ENCODE data around the gene C1QTNF6. TPM values are rescaled to one million over a fixed set of nuclear protein-coding genes. Genes with fewer than 3 reads are reported as not detected.

The C1QTNF6 gene
- total and polyA plus RNA-seq, 2 of the 4 experiments (the other 2 are of a cell fraction) = 1.1 to 10.9 TPM

- Histone ChIP-seq H2AK9ac (replicated peaks; ENCODE audit: low read depth, low read length, poor library complexity) (no peak overlapping the region), H2BK20ac (ENCODE audit: low read depth, low read length) (no peak overlapping the region), H2AFZ (replicated peaks; ENCODE audit: low read length, poor library complexity) (no peak overlapping the region), H2BK120ac (ENCODE audit: low read depth, low read length) (no peak overlapping the region), H3K9ac (ENCODE audit: low read depth, low read length) (no peak overlapping the region), H3K56ac (ENCODE audit: extremely low read depth, insufficient read depth, low read length) (no peak overlapping the region), H2AK5ac (ENCODE audit: low read depth, low read length) (no peak overlapping the region), H4K91ac (ENCODE audit: insufficient read depth, low read depth, low read length) (no peak overlapping the region), H3K27ac (ENCODE audit: insufficient read depth, low read length) (no peak overlapping the region), H3K4me2 (ENCODE audit: low read depth, low read length) (no peak overlapping the region), H3K9me1 (ENCODE audit: insufficient read depth, low read length) (no peaks in the 10 kb centered on the region), H3K36me3 (ENCODE audit: control insufficient read depth, insufficient read depth, low read length) (no peaks in the 10 kb centered on the region), H4K5ac (ENCODE audit: low read depth, low read length) (no peak overlapping the region), H3K4me1 (ENCODE audit: control insufficient read depth, insufficient read depth, low read length) (peaks cover 4% of the 10 kb centered on the region; the same call in 1 of the 2 replicates), H3K4me3 (ENCODE audit: insufficient read depth, low read depth, low read length) (no peak overlapping the region), H4K20me1 (ENCODE audit: insufficient read depth, low read length) (no peaks in the 10 kb centered on the region), H3K4ac (ENCODE audit: low read depth, low read length) (no peak overlapping the region), H3K18ac (ENCODE audit: low read depth, low read length) (no peak overlapping the region), H4K8ac (ENCODE audit: low read depth in 2 of 2, low read length in 2 of 2) (no peak overlapping the region), H3K14ac (replicated peaks; ENCODE audit: low read depth, low read length) (no peak overlapping the region), H2BK15ac (ENCODE audit: low read depth, low read length) (no peak overlapping the region), H3K27me3 (ENCODE audit: control insufficient read depth, insufficient read depth, low read length) (peaks cover 43% of the 10 kb centered on the region), H3K79me1 (ENCODE audit: low read depth in 1 of 2, low read length in 2 of 2) (no peaks in the 10 kb centered on the region), H2BK5ac (ENCODE audit: low read depth, low read length, poor library complexity, severe bottlenecking) (no peak overlapping the region), H3K9me3 (ENCODE audit: control insufficient read depth, insufficient read depth, low read length) (no peaks in the 10 kb centered on the region), H3K23ac (ENCODE audit: low read depth, low read length) (no peak overlapping the region)
- DNase-seq (no peak), ATAC-seq (ENCODE audit: low read depth) (no peak)
- in situ Hi-C loops (cut with MboI; ENCODE audit: low sequenced_read_pairs) = no loop called here
- CTCF ChIA-PET = no interaction called here
- POLR2A ChIA-PET (ENCODE audit: unreplicated experiment) = no interaction called here
- dilution Hi-C loops (cut with HindIII; ENCODE audit: low sequenced_read_pairs, unreplicated experiment) = no loop called here
- BruUV-seq (replicated peaks) = no TSS peak
- intact Hi-C loops (cut with micrococcal nuclease) = no loop called here
- 60% methylated on average over 1 of the region's 7 CpGs; no CpG with 5 or more reads in 1 of the 2 experiments for WGBS, 2 experiments (ENCODE audit: extremely low coverage in 2 of 2, insufficient read length in 1 of 2)
- TF ChIP-seq NFE2L2 (IDR thresholded peaks at IDR 0.05; ENCODE audit: low read depth, low read length) (no peak), ELK1 (IDR thresholded peaks at IDR 0.05; ENCODE audit: borderline replicate concordance, low read depth, low read length) (no peak), RAD21 (IDR thresholded peaks at IDR 0.05; ENCODE audit: low read length) (no peak), MAZ (IDR thresholded peaks at IDR 0.05; ENCODE audit: borderline replicate concordance, low read depth, low read length) (no peak), POLR2A (IDR thresholded peaks at IDR 0.05; ENCODE audit: low read depth, low read length) (no peak), CTCF (conservative IDR thresholded peaks at IDR 0.05; ENCODE audit: low read depth, low read length) (no peak), CEBPB (IDR thresholded peaks at IDR 0.05; ENCODE audit: low read depth, low read length) (no peak), MAFK (IDR thresholded peaks at IDR 0.05; ENCODE audit: low read depth, low read length) (no peak), CHD1 (IDR thresholded peaks at IDR 0.05; ENCODE audit: low read depth, low read length) (no peak), USF2 (IDR thresholded peaks at IDR 0.05; ENCODE audit: low read depth, low read length) (no peak)
Measured at GRCh38 chr22:37207981-37208380, 19.9 kb upstream of the C1QTNF6 start.
